IMR-90 (cell line): ENCODE measurements around the gene SAXO1. TPM values are rescaled to one million over a fixed set of nuclear protein-coding genes. Genes with fewer than 3 reads are reported as not detected.
"Not testable (repeated sequence)": the region's sequence is repeated elsewhere in the genome, so short reads cannot be mapped to it uniquely, and the experiment has no call there.

Source experiments
- ATAC-seq: fragments of 200-7000 bp; cut with Tn5 transposase; 2 replicates; pipeline ENCODE4 v1.9.1; 2020; ENCODE audit warnings: low read depth, mild to moderate bottlenecking, moderate library complexity
- BruUV-seq: library from RNA; stranded (reverse); fragments of 400-500 nt; replicated peaks from 2 replicates; lab custom pipeline; 2021; lab: Mats Ljungman, UMichigan
- CTCF ChIA-PET: fragments of 300-600 bp; formaldehyde crosslinking; extraction: SDS; loops from one replicate; lab custom pipeline; 2021; ENCODE audit warnings: antibody characterized with exemption; lab: Yijun Ruan, JAX
- POLR2A ChIA-PET: fragments of 300-600 bp; sonication (Branson Sonifier 250); formaldehyde crosslinking; loops from one replicate; lab custom pipeline; 2022; ENCODE audit warnings: antibody characterized with exemption; ENCODE audit not compliant: unreplicated experiment; lab: Charles Lee
- DNase-seq: peaks from one replicate; pipeline ENCODE4 v3.0.0; 2013
- H2AFZ ChIP-seq: replicated peaks from 2 replicates; pipeline ENCODE3; 2013; ENCODE audit warnings: low read length, mild to moderate bottlenecking; ENCODE audit not compliant: poor library complexity
- H2AK5ac ChIP-seq: 2 replicates; pipeline ENCODE4 v1.6.1; 2013; ENCODE audit warnings: low read depth, low read length, inconsistent platforms
- H2AK9ac ChIP-seq: replicated peaks from 2 replicates; pipeline ENCODE3; 2013; ENCODE audit warnings: mild to moderate bottlenecking, low read depth, low read length, moderate library complexity; ENCODE audit not compliant: poor library complexity
- H2BK120ac ChIP-seq: 2 replicates; pipeline ENCODE4 v1.6.1; 2013; ENCODE audit warnings: low read depth, low read length, inconsistent platforms
- H2BK15ac ChIP-seq: 3 replicates; pipeline ENCODE4 v1.6.1; 2013; ENCODE audit warnings: low read depth, low read length, inconsistent platforms
- H2BK20ac ChIP-seq: 2 replicates; pipeline ENCODE4 v1.6.1; 2013; ENCODE audit warnings: low read depth, mild to moderate bottlenecking, inconsistent platforms, low read length, moderate library complexity
- H2BK5ac ChIP-seq: 2 replicates; pipeline ENCODE4 v1.6.1; 2013; ENCODE audit warnings: mild to moderate bottlenecking, low read depth, low read length, inconsistent platforms; ENCODE audit not compliant: poor library complexity, severe bottlenecking
- H3K14ac ChIP-seq: replicated peaks from 2 replicates; pipeline ENCODE4 v1.6.1; 2013; ENCODE audit warnings: low read depth, low read length, inconsistent platforms
- H3K18ac ChIP-seq: 2 replicates; pipeline ENCODE4 v1.6.1; 2013; ENCODE audit warnings: low read depth, low read length, control low read depth
- H3K23ac ChIP-seq: 2 replicates; pipeline ENCODE4 v1.6.1; 2013; ENCODE audit warnings: low read depth, low read length, inconsistent platforms
- H3K27ac ChIP-seq: 2 replicates; pipeline ENCODE4 v1.5.1; 2013; ENCODE audit warnings: mild to moderate bottlenecking, control low read depth, low read length; ENCODE audit not compliant: insufficient read depth
- H3K27me3 ChIP-seq: 2 replicates; pipeline ENCODE4 v1.6.1; 2013; ENCODE audit warnings: low read length; ENCODE audit not compliant: control insufficient read depth, insufficient read depth
- H3K36me3 ChIP-seq: 2 replicates; pipeline ENCODE4 v1.6.1; 2013; ENCODE audit warnings: low read length, mixed read lengths; ENCODE audit not compliant: control insufficient read depth, insufficient read depth
- H3K4ac ChIP-seq: 2 replicates; pipeline ENCODE4 v1.6.1; 2013; ENCODE audit warnings: low read depth, low read length, inconsistent platforms
- H3K4me1 ChIP-seq: 2 replicates; pipeline ENCODE4 v1.6.1; 2013; ENCODE audit warnings: low read length, mixed read lengths; ENCODE audit not compliant: control insufficient read depth, insufficient read depth
- H3K4me2 ChIP-seq: 2 replicates; pipeline ENCODE4 v1.6.1; 2013; ENCODE audit warnings: low read depth, mild to moderate bottlenecking, control low read depth, low read length, moderate library complexity
- H3K4me3 ChIP-seq: 2 replicates; pipeline ENCODE4 v1.5.1; 2013; ENCODE audit warnings: low read depth, mild to moderate bottlenecking, control low read depth, low read length, moderate library complexity; ENCODE audit not compliant: insufficient read depth
- H3K56ac ChIP-seq: 2 replicates; pipeline ENCODE4 v1.6.1; 2013; ENCODE audit warnings: low read length, inconsistent platforms; ENCODE audit not compliant: insufficient read depth; ENCODE audit errors: extremely low read depth
- H3K79me1 ChIP-seq, 2 experiments: 2 replicates each; pipeline ENCODE4 v1.6.1; 2013; ENCODE audit warnings: low read length in 2 of 2, inconsistent platforms in 1 of 2, low read depth in 1 of 2
- H3K9ac ChIP-seq: 2 replicates; pipeline ENCODE4 v1.6.1; 2013; ENCODE audit warnings: low read depth, low read length, control low read depth
- H3K9me1 ChIP-seq: 2 replicates; pipeline ENCODE4 v1.6.1; 2013; ENCODE audit warnings: low read length, inconsistent platforms; ENCODE audit not compliant: insufficient read depth
- H3K9me3 ChIP-seq: 2 replicates; pipeline ENCODE4 v1.6.1; 2013; ENCODE audit warnings: low read length; ENCODE audit not compliant: control insufficient read depth, insufficient read depth
- H4K20me1 ChIP-seq: 2 replicates; pipeline ENCODE4 v1.6.1; 2013; ENCODE audit warnings: low read length, inconsistent platforms; ENCODE audit not compliant: insufficient read depth
- H4K5ac ChIP-seq: 2 replicates; pipeline ENCODE4 v1.6.1; 2013; ENCODE audit warnings: mild to moderate bottlenecking, low read depth, low read length, control low read depth
- H4K8ac ChIP-seq, 2 experiments: 2 replicates each; pipeline ENCODE4 v1.6.1; 2013; ENCODE audit warnings: low read depth in 2 of 2, low read length in 2 of 2, control low read depth in 1 of 2, inconsistent platforms in 1 of 2
- H4K91ac ChIP-seq: 2 replicates; pipeline ENCODE4 v1.6.1; 2013; ENCODE audit warnings: low read depth, low read length, inconsistent platforms; ENCODE audit not compliant: insufficient read depth
- MAFK ChIP-seq: IDR thresholded peaks from 2 replicates; pipeline ENCODE4 v1.6.1; 2012; ENCODE audit warnings: low read depth, low read length, improper control_type of control experiment
- WGBS, 2 experiments: methylation state at CpG; one replicate each; pipeline versions ENCODE4 v1.1.5 to v1.1.7; 2013; ENCODE audit warnings: missing lambda C conversion rate in 2 of 2; ENCODE audit not compliant: insufficient read length in 1 of 2; ENCODE audit errors: extremely low coverage in 2 of 2; 5-methylcytosine and 5-hydroxymethylcytosine counted together
- dilution Hi-C: fragments of 300-500 bp; cut with HindIII; formaldehyde crosslinking; loops from one replicate; pipeline ENCODE4 v1.14.3; 2018; ENCODE audit warnings: low sequenced_read_pairs; ENCODE audit not compliant: unreplicated experiment
- in situ Hi-C: fragments of 300-500 bp; cut with MboI; formaldehyde crosslinking; loops from 3 replicates; pipeline ENCODE4 v1.14.3; 2019; ENCODE audit warnings: low sequenced_read_pairs, inconsistent platforms, mixed read lengths
- intact Hi-C: fragments of 100-400 bp; cut with micrococcal nuclease; formaldehyde crosslinking; loops from 2 replicates; pipeline ENCODE4 v1.10.0; 2022
- polyA plus RNA-seq, 3 experiments: library from polyadenylated mRNA; depleted of rRNA; stranded (reverse); fragments of >200 nt; gene quantifications; 2 replicates each; pipeline ENCODE4 v1.2.3, GENCODE V29; 2012; ENCODE audit warnings: low replicate concordance in 1 of 3
- total RNA-seq: library from RNA; depleted of rRNA; stranded (reverse); fragments of >200 nt; gene quantifications from 2 replicates; pipeline ENCODE4 v1.2.3, GENCODE V29; 2012

The SAXO1 gene
- total and polyA plus RNA-seq, 2 of the 4 experiments (the other 2 are of a cell fraction): not detected

- not testable (repeated sequence) for H2BK120ac ChIP-seq
These were observed 11.4 kb downstream of the SAXO1 start for GRCh38 chr9:19021649-19022048.

More at GRCh38 chr9:19021649-19022048, 11.4 kb downstream of the SAXO1 start:
- H3K27me3 ChIP-seq: peaks cover 12% of the 10 kb centered on the region
- H3K4ac ChIP-seq, H4K5ac ChIP-seq, H2AK9ac ChIP-seq, H3K27ac ChIP-seq, H2BK20ac ChIP-seq, H3K9ac ChIP-seq, dilution Hi-C loops, H3K23ac ChIP-seq, H3K56ac ChIP-seq, in situ Hi-C loops, H3K79me1 ChIP-seq, H2AFZ ChIP-seq, POLR2A ChIA-PET, H3K18ac ChIP-seq, H2AK5ac ChIP-seq, H3K36me3 ChIP-seq, H4K20me1 ChIP-seq, BruUV-seq, H3K14ac ChIP-seq, H3K9me3 ChIP-seq, H3K4me2 ChIP-seq, H4K8ac ChIP-seq, H3K4me3 ChIP-seq, H4K91ac ChIP-seq, DNase-seq, H3K4me1 ChIP-seq, ATAC-seq, H3K9me1 ChIP-seq, H2BK5ac ChIP-seq, CTCF ChIA-PET, H2BK15ac ChIP-seq: not testable (repeated sequence)
- intact Hi-C loops: loop anchor here (10.0 kb wide), 1 partner anchor 1497 kb away; no protein-coding TSS in a partner anchor
- TF ChIP-seq MAFK: peak; percentile 82
- 100% methylated on average over 2 of the region's 2 CpGs; no CpG with 5 or more reads in 1 of the 2 experiments for WGBS, 2 experiments
